Skeletal muscle tissue (tissue), 4 donors: ENCODE results near the gene ADORA2B. TPM values are rescaled to one million over a fixed set of nuclear protein-coding genes. Genes with fewer than 3 reads are reported as not detected.

Experiments
- H3K27ac ChIP-seq: one replicate; pipeline ENCODE4 v1.7.0; 2013; ENCODE audit warnings: mild to moderate bottlenecking, low read depth, low read length, inconsistent platforms
- H3K27me3 ChIP-seq, 3 donors: one replicate each; pipeline ENCODE4 v1.7.0; 2013; ENCODE audit warnings: low read length in 3 of 3; ENCODE audit not compliant: control insufficient read depth in 3 of 3, insufficient read depth in 3 of 3
- H3K36me3 ChIP-seq, 3 donors: one replicate each; pipeline ENCODE4 v1.7.0; 2013; ENCODE audit warnings: low read length in 3 of 3; ENCODE audit not compliant: control insufficient read depth in 3 of 3, insufficient read depth in 3 of 3
- H3K4me1 ChIP-seq, 3 donors: one replicate each; pipeline ENCODE4 v1.7.0; 2013; ENCODE audit warnings: low read length in 3 of 3, mild to moderate bottlenecking in 3 of 3; ENCODE audit not compliant: control insufficient read depth in 3 of 3, insufficient read depth in 3 of 3
- H3K4me3 ChIP-seq, 3 donors: one replicate each; pipeline ENCODE4 v1.7.0; 2013; ENCODE audit warnings: low read length in 3 of 3
- H3K9ac ChIP-seq, 3 donors: one replicate each; pipeline ENCODE4 v1.7.0; 2013; ENCODE audit warnings: low read length in 3 of 3, mild to moderate bottlenecking in 3 of 3, moderate library complexity in 2 of 3, low read depth in 1 of 3
- H3K9me3 ChIP-seq, 3 donors: one replicate each; pipeline ENCODE4 v1.7.0; 2013; ENCODE audit warnings: low read length in 3 of 3; ENCODE audit not compliant: control insufficient read depth in 3 of 3
- total RNA-seq: library from RNA; depleted of rRNA; stranded (reverse); fragments of >200 nt; gene quantifications from one replicate; pipeline ENCODE4 v1.2.3, GENCODE V29; 2014
- donor health status: Osteomylitis.

ADORA2B gene
- total RNA-seq, 1 donor from 2014 or later, result 3.1 TPM

GRCh38 chr17:15919466-15919865, 25.5 kb upstream of the ADORA2B start:
- Histone ChIP-seq H3K4me1 (peaks cover 0 to 6% (median 1%) of the 10 kb centered on the region in 3 donors), H3K9me3 (peaks cover 0 to 4% (median 0%) of the 10 kb centered on the region in 3 donors), H3K27ac (no peak overlapping the region), H3K4me3 (no peak overlapping the region), H3K36me3 (no peaks in the 10 kb centered on the region), H3K27me3 (peaks cover 12 to 22% (median 14%) of the 10 kb centered on the region in 3 donors), H3K9ac (no peak overlapping the region)

GRCh38 chr17:15920758-15921239, 24.1 kb upstream of the ADORA2B start:
- H3K4me3 ChIP-seq, result no peak overlapping the region
- H3K27ac ChIP-seq, result no peak overlapping the region
- peaks cover 11 to 22% (median 12%) of the 10 kb centered on the region in 3 donors for H3K27me3 ChIP-seq
- no peaks in the 10 kb centered on the region for H3K36me3 ChIP-seq
- H3K9me3 ChIP-seq, result peaks cover 0 to 4% (median 0%) of the 10 kb centered on the region in 3 donors
- H3K9ac ChIP-seq, result no peak overlapping the region
- H3K4me1 ChIP-seq, result peaks cover 0 to 5% (median 0%) of the 10 kb centered on the region in 3 donors

GRCh38 chr17:15921640-15922039, 23.3 kb upstream of the ADORA2B start:
- Histone ChIP-seq H3K9me3 (peaks cover 0 to 4% (median 0%) of the 10 kb centered on the region in 3 donors), H3K9ac (no peak overlapping the region), H3K27me3 (peaks cover 9 to 18% (median 17%) of the 10 kb centered on the region in 3 donors), H3K4me1 (peaks cover 0 to 5% (median 0%) of the 10 kb centered on the region in 3 donors), H3K4me3 (no peak overlapping the region), H3K36me3 (no peaks in the 10 kb centered on the region), H3K27ac (no peak overlapping the region)

GRCh38 chr17:15922586-15922985, 22.3 kb upstream of the ADORA2B start:
- H3K9ac ChIP-seq, result no peak overlapping the region
- peaks cover 0 to 3% (median 0%) of the 10 kb centered on the region in 3 donors for H3K4me1 ChIP-seq
- H3K9me3 ChIP-seq, result peaks cover 0 to 4% (median 0%) of the 10 kb centered on the region in 3 donors
- no peaks in the 10 kb centered on the region for H3K36me3 ChIP-seq
- no peak overlapping the region for H3K27ac ChIP-seq
- no peak overlapping the region for H3K4me3 ChIP-seq
- H3K27me3 ChIP-seq, result peaks cover 0 to 12% (median 9%) of the 10 kb centered on the region in 3 donors

GRCh38 chr17:15926039-15926740, 18.7 kb upstream of the ADORA2B start:
- H3K27me3 ChIP-seq, result peaks cover 0 to 11% (median 0%) of the 10 kb centered on the region in 3 donors
- H3K4me3 ChIP-seq, result no peak overlapping the region
- H3K9ac ChIP-seq, result no peak overlapping the region
- H3K4me1 ChIP-seq, result no peaks in the 10 kb centered on the region
- H3K27ac ChIP-seq, result no peak overlapping the region
- peaks cover 0 to 4% (median 0%) of the 10 kb centered on the region in 3 donors for H3K9me3 ChIP-seq
- H3K36me3 ChIP-seq, result no peaks in the 10 kb centered on the region

- Histone ChIP-seq H3K27me3 (peaks cover 0 to 11% (median 0%) of the 10 kb centered on the region in 3 donors), H3K27ac (no peak overlapping the region), H3K4me3 (no peak overlapping the region), H3K36me3 (no peaks in the 10 kb centered on the region), H3K9me3 (no peaks in the 10 kb centered on the region), H3K9ac (no peak overlapping the region), H3K4me1 (no peaks in the 10 kb centered on the region)
Measured at GRCh38 chr17:15928286-15928785, 16.6 kb upstream of the ADORA2B start.

GRCh38 chr17:15929941-15930340, 15.0 kb upstream of the ADORA2B start:
- Histone ChIP-seq H3K27me3 (peaks cover 0 to 11% (median 0%) of the 10 kb centered on the region in 3 donors), H3K27ac (no peak overlapping the region), H3K9me3 (no peaks in the 10 kb centered on the region), H3K4me3 (no peak overlapping the region), H3K36me3 (no peaks in the 10 kb centered on the region), H3K4me1 (no peaks in the 10 kb centered on the region), H3K9ac (no peak overlapping the region)

- H3K36me3 ChIP-seq, result no peaks in the 10 kb centered on the region
- H3K9ac ChIP-seq, result no peak overlapping the region
- H3K27ac ChIP-seq, result no peak overlapping the region
- H3K4me3 ChIP-seq, result no peak overlapping the region
- no peaks in the 10 kb centered on the region for H3K4me1 ChIP-seq
- peaks cover 0 to 11% (median 0%) of the 10 kb centered on the region in 3 donors for H3K27me3 ChIP-seq
- no peaks in the 10 kb centered on the region for H3K9me3 ChIP-seq
Measured at GRCh38 chr17:15930426-15930825, 14.5 kb upstream of the ADORA2B start.

- Histone ChIP-seq H3K36me3 (no peaks in the 10 kb centered on the region), H3K4me1 (no peaks in the 10 kb centered on the region), H3K9ac (no peak overlapping the region), H3K27me3 (peaks cover 0 to 9% (median 0%) of the 10 kb centered on the region in 3 donors), H3K9me3 (no peaks in the 10 kb centered on the region), H3K4me3 (no peak overlapping the region), H3K27ac (no peak overlapping the region)
Measured at GRCh38 chr17:15931394-15931793, 13.5 kb upstream of the ADORA2B start.

GRCh38 chr17:15934866-15935265, 10.1 kb upstream of the ADORA2B start:
- H3K4me1 ChIP-seq, result no peaks in the 10 kb centered on the region
- no peaks in the 10 kb centered on the region for H3K9me3 ChIP-seq
- H3K27me3 ChIP-seq, result no peaks in the 10 kb centered on the region
- no peak overlapping the region for H3K27ac ChIP-seq
- no peak overlapping the region for H3K4me3 ChIP-seq
- no peak overlapping the region for H3K9ac ChIP-seq
- no peaks in the 10 kb centered on the region for H3K36me3 ChIP-seq
